Naive B cell (primary cell): ENCODE results near the gene IL19. TPM values are rescaled to one million over a fixed set of nuclear protein-coding genes. Genes with fewer than 3 reads are reported as not detected.

Experiments used
- ATAC-seq, 2 donors: fragments of 150-1000 bp; cut with Tn5 transposase; 2 replicates each; pipeline ENCODE4 v1.10.0; 2021; ENCODE audit warnings: low read depth in 2 of 2, mild to moderate bottlenecking in 2 of 2, moderate library complexity in 2 of 2
- DNase-seq: peaks from one replicate; pipeline ENCODE4 v3.0.0; 2022
- H3K27ac Mint-ChIP-seq, 6 donors: one replicate each; pipeline ENCODE4 v1.8.0; 2020 to 2022; ENCODE audit warnings: mild to moderate bottlenecking in 6 of 6, mixed read lengths in 6 of 6, moderate library complexity in 5 of 6, inconsistent platforms in 2 of 6
- H3K27me3 Mint-ChIP-seq, 3 donors: one replicate each; pipeline ENCODE4 v1.8.0; 2021 to 2022; ENCODE audit warnings: mixed read lengths in 3 of 3, mild to moderate bottlenecking in 1 of 3
- H3K36me3 Mint-ChIP-seq, 2 donors: one replicate each; pipeline ENCODE4 v1.8.0; 2020 to 2022; ENCODE audit warnings: mixed read lengths in 2 of 2, inconsistent platforms in 1 of 2, mild to moderate bottlenecking in 1 of 2
- H3K4me1 Mint-ChIP-seq, 3 donors: one replicate each; pipeline ENCODE4 v1.8.0; 2020 to 2022; ENCODE audit warnings: mixed read lengths in 3 of 3, inconsistent platforms in 1 of 3, mild to moderate bottlenecking in 1 of 3, moderate library complexity in 1 of 3
- H3K4me3 Mint-ChIP-seq, 8 donors: one replicate each; pipeline ENCODE4 v1.8.0; 2020 to 2022; ENCODE audit warnings: mild to moderate bottlenecking in 8 of 8, mixed read lengths in 8 of 8, moderate library complexity in 8 of 8, inconsistent platforms in 2 of 8
- H3K9me3 Mint-ChIP-seq, 7 donors: one replicate each; pipeline ENCODE4 v1.8.0; 2020 to 2022; ENCODE audit warnings: mixed read lengths in 7 of 7, mild to moderate bottlenecking in 5 of 7, inconsistent platforms in 2 of 7, moderate library complexity in 1 of 7
- polyA plus RNA-seq, 6 donors: library from polyadenylated mRNA; unstranded; fragments of 300-500 nt; fragmentation: Illumina TruSeq; gene quantifications; one replicate each; pipeline ENCODE4 v1.2.3, GENCODE V29; 2021; ENCODE audit warnings: low read depth in 6 of 6

Gene IL19
- polyA plus RNA-seq, 6 donors from 2014 or later = not detected

DNA sequence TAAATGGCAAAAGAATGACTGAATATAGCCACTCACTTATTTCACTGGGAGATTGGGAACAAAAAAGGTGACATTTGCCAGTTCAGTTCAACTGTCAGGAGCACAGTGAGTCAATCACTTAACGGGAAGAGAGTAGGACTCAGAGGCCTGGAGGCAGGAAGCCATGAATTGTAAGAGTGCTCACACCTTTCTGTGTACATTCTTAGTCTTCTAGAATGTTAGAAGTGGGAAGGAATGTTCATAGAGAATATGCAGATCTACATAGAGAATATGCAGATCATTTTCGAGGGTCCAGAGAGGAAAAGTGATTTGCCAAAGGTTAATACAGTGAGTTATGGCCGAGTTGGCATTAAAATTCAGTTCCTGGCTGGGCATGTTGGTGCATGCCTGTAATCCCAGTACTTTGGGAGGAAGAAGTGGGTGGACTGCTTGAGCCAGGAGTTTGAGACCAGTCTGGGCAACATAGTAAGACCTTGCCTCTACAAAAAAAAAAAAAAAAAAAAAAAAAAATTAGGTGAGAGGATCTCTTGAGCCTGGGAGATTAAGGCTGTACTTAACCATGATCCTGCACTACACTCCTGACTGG lies 103.1 kb downstream of the IL19 start:
- no peak for DNase-seq
- peak overlapping the region in 1 of 6 donors; percentile 20 for H3K27ac Mint-ChIP-seq
- H3K36me3 Mint-ChIP-seq = peaks cover 11 to 27% of the 10 kb centered on the region in 2 donors
- no peaks in the 10 kb centered on the region for H3K27me3 Mint-ChIP-seq
- no peak for ATAC-seq
- H3K4me3 Mint-ChIP-seq = peak overlapping the region in 1 of 8 donors; percentile 5
- peaks cover 0 to 5% (median 0%) of the 10 kb centered on the region in 3 donors for H3K4me1 Mint-ChIP-seq
- peaks cover 6 to 39% (median 24%) of the 10 kb centered on the region in 7 donors for H3K9me3 Mint-ChIP-seq

DNA sequence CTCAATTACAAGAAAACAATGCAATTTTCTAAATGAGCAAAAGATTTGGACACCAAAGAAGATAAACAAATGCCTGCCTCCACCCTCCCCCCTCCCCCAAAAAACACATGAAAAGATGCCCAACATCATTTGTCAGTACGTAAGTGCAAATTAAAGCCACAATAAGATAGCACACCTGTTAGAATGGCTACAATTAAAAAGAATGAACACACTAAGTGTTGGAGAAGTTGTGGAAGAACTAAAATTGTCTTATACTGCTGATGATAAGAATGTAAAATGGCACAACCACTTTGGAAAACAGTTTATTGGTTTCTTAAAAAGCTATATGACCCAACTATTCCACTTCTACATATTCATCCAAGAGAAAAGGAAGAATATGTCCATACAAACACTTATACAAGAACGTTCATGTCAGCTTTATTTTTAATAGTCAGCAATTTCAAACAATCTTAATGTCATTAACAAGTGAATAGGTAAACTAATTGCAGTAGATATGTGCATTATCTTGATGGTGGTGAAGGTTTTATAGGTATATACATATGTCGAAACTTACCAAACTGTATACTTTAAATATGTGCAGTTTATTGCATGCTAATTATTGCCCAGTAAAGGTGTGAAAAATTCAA lies 105.3 kb downstream of the IL19 start:
- DNase-seq (no peak), ATAC-seq (no peak)
- Mint-ChIP-seq H3K36me3 (peaks cover 19 to 35% of the 10 kb centered on the region in 2 donors), H3K27me3 (no peaks in the 10 kb centered on the region), H3K27ac (no peak overlapping the region), H3K9me3 (peaks cover 8 to 49% (median 24%) of the 10 kb centered on the region in 7 donors), H3K4me1 (no peaks in the 10 kb centered on the region), H3K4me3 (no peak overlapping the region)

DNA sequence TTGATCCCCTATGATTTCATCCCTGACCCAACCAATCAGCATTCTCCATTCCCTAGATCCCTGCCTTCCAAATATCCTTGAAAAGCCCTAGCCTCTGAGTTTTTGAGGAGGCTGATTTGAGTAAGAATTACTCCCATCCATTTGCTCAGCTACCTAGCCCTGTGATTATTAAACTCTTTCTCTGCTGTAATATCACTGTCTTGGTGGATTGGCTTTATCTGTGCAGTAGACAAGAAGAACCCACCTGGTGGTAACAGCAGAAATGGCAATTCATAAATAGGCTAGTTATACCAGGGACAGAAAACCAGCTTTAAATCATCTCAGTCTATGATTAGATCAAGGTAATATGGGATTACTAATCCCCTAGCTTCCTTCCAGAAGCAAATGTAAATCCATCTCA lies 107.9 kb downstream of the IL19 start:
- ATAC-seq = no peak
- Mint-ChIP-seq H3K27ac (no peak overlapping the region), H3K4me1 (no peaks in the 10 kb centered on the region), H3K36me3 (peaks cover 19 to 32% of the 10 kb centered on the region in 2 donors), H3K9me3 (peaks cover 8 to 49% (median 24%) of the 10 kb centered on the region in 7 donors), H3K4me3 (no peak overlapping the region), H3K27me3 (no peaks in the 10 kb centered on the region)
- DNase-seq = no peak

DNA sequence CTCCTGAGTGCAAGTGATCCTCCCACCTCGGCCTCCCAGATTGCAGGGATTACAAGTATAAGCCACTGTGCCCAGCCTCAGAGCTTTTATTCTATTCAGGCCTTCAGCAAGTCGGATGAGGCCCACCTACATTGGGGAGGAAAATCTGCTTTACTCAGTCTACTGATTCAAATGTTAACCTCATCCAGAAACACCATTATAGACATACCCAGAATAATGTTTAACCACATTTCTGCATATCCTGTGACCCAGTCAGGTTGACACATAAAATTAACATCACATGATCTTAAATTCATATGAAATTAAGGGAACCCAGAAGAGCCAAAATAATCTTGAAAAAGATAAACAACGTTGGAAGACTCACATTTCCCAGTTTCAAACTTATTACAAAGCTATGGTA lies 109.7 kb downstream of the IL19 start:
- Mint-ChIP-seq H3K27ac (no peak overlapping the region), H3K4me3 (no peak overlapping the region), H3K36me3 (peaks cover 15 to 28% of the 10 kb centered on the region in 2 donors), H3K27me3 (no peaks in the 10 kb centered on the region), H3K4me1 (no peaks in the 10 kb centered on the region), H3K9me3 (peaks cover 8 to 44% (median 21%) of the 10 kb centered on the region in 7 donors)
- ATAC-seq (no peak), DNase-seq (no peak)

DNA sequence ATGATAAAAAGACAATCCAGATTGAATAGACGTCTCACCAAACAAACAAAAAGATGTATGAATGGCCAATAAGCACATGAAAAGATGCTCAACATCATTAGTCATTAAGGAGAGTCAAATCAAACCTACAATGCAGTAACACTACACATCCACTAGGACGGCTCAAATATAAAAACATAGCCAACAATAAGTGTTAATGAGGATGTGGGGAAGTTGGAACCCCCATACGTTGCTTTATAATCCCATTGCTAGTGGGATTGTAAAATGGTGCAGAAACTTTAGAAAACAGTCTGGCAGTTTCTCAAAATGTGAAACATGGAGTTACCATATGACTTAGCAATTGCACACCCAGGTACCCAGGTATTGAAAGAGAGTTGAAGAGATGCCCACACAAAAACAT lies 112.0 kb downstream of the IL19 start:
- Mint-ChIP-seq H3K4me3 (no peak overlapping the region), H3K27me3 (peaks cover 0 to 6% (median 0%) of the 10 kb centered on the region in 3 donors), H3K4me1 (no peaks in the 10 kb centered on the region), H3K27ac (no peak overlapping the region), H3K36me3 (peaks cover 8 to 15% of the 10 kb centered on the region in 2 donors), H3K9me3 (peaks cover 0 to 22% (median 12%) of the 10 kb centered on the region in 7 donors)
- no peak for DNase-seq
- ATAC-seq = no peak

DNA sequence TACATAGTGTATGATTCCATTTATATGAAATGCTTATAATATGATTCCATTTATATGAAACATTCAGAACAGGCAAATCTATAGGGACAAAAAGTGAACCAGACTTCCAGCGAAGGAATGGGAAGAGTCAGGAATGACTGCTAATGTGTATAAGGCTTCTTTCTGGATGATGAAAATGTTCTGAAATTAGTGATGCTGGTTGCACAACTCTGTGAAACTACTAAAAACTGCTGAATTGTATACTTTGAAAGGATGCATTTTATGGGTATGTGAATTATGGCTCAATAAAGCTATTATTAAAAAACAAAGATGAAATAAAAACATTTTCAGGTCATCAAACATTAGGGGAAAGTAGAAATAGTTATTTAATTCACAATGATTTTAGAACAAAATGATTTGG lies 112.6 kb downstream of the IL19 start:
- H3K27me3 Mint-ChIP-seq = peaks cover 0 to 6% (median under 1%) of the 10 kb centered on the region in 3 donors
- no peak overlapping the region for H3K4me3 Mint-ChIP-seq
- DNase-seq (no peak), ATAC-seq (no peak)
- H3K9me3 Mint-ChIP-seq = peaks cover 0 to 16% (median 10%) of the 10 kb centered on the region in 7 donors
- no peak overlapping the region for H3K27ac Mint-ChIP-seq
- H3K36me3 Mint-ChIP-seq = peaks cover 8 to 13% of the 10 kb centered on the region in 2 donors
- H3K4me1 Mint-ChIP-seq = no peaks in the 10 kb centered on the region

DNA sequence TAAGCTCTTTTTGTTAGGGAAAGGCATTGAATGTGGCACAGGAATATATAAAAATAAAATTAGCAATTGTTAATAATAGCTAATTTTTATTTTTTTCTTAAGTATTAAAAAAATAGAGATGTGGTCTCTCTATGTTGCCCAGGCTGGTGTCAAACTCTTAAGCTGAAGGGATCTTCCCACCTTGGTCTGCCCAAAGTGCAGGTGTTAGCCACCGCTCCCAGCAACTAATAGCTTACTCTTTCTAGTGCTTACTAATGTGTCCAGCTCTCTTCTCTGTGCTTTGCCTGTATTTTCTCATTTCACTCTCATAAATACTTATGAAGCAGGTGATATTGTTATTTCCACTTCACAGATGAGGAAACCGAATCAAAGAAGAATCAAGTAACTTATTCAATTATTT lies 113.3 kb downstream of the IL19 start:
- Mint-ChIP-seq H3K27ac (no peak overlapping the region), H3K9me3 (peaks cover 0 to 8% (median 6%) of the 10 kb centered on the region in 7 donors), H3K36me3 (peaks cover 6 to 7% of the 10 kb centered on the region in 2 donors), H3K4me3 (no peak overlapping the region), H3K4me1 (no peaks in the 10 kb centered on the region), H3K27me3 (peaks cover 0 to 6% (median 5%) of the 10 kb centered on the region in 3 donors)
- no peak for DNase-seq
- ATAC-seq = no peak

DNA sequence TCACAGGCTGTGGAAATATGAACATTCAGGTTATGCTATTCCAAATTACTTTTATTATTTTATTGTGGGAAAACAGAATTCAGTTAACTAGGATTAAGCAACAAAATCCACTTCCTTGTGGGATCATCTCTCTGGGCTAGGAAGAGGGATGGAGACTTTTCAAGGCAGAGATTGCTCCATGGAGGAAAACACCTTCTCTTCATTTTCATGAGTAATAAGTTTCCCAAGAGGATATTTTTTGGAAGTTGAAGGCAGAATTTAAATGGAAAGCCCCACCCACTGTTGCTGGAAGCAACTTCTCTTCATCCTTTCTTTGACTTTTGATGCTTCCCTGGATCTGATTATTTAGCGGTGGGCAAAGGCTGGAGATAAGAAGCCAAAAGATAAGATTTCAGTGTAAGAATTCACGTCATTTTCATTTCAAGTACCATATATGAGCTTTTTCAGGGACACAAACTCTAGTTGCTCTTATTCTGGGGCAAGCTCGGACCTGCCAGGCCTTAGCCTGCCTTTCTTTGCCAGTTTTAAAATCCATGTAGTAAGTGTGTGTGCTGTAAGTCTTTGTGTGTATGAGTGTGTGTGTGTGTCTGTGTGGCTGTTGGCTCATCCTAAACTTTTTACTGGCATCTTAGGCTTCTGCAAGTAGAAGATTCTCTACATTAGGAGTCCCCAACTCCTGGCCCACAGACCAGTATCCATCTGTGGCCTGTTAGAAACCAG lies 114.9 kb downstream of the IL19 start:
- Mint-ChIP-seq H3K4me3 (no peak overlapping the region), H3K9me3 (peaks cover 0 to 2% (median 0%) of the 10 kb centered on the region in 7 donors), H3K27me3 (peaks cover 0 to 9% (median 6%) of the 10 kb centered on the region in 3 donors), H3K27ac (no peak overlapping the region), H3K36me3 (no peaks in the 10 kb centered on the region), H3K4me1 (peaks cover 0 to 3% (median 2%) of the 10 kb centered on the region in 3 donors)
- ATAC-seq = no peak
- DNase-seq = no peak

DNA sequence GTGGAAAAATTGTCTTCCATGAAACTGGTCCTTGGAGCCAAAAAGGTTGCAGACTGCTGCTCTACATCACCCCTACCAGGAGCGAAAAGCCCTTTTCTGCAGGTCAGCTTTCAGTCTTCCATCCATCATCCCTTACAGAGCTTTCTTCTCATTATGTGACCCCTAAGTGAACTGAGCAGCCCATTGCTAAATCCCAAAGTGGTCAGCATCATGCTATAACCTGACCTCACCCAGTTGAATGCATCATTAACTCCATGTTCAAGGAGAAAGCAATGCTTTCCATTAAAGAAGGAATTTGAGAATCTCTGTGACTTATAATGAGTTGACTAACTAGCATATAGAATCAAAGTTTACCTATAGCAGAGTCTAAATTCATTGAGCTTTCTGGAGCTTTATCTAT lies 116.3 kb downstream of the IL19 start:
- Mint-ChIP-seq H3K9me3 (peaks cover 0 to 2% (median 0%) of the 10 kb centered on the region in 7 donors), H3K4me3 (no peak overlapping the region), H3K27ac (no peak overlapping the region), H3K36me3 (no peaks in the 10 kb centered on the region), H3K4me1 (peaks cover 5 to 15% (median 6%) of the 10 kb centered on the region in 3 donors), H3K27me3 (peaks cover 0 to 9% (median 6%) of the 10 kb centered on the region in 3 donors)
- ATAC-seq = no peak
- DNase-seq = no peak

DNA sequence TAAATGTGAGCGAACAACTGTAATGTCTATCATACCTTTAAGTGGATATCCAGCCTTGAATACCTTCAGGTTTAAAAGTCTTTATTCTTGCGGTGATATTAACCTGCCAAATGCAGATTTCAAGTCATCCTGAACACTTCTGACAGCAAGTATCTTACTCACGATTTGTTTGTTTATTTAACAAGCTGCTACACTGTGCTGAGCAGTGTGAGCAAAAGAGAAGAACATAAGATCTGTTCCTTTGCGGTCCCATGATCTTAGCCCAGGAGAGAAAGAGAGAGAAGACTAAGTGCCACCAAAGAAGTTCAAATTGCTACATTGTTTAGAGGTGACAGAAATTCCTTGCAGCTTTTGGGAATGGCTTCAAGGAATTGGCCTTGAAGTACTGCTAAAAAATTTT lies 117.1 kb downstream of the IL19 start:
- H3K27ac Mint-ChIP-seq = no peak overlapping the region
- peaks cover 5 to 17% (median 6%) of the 10 kb centered on the region in 3 donors for H3K4me1 Mint-ChIP-seq
- DNase-seq (no peak), ATAC-seq (no peak)
- H3K4me3 Mint-ChIP-seq = no peak overlapping the region
- no peaks in the 10 kb centered on the region for H3K36me3 Mint-ChIP-seq
- H3K9me3 Mint-ChIP-seq = peaks cover 0 to under 1% (median 0%) of the 10 kb centered on the region in 7 donors
- peaks cover 0 to 9% (median 6%) of the 10 kb centered on the region in 3 donors for H3K27me3 Mint-ChIP-seq

DNA sequence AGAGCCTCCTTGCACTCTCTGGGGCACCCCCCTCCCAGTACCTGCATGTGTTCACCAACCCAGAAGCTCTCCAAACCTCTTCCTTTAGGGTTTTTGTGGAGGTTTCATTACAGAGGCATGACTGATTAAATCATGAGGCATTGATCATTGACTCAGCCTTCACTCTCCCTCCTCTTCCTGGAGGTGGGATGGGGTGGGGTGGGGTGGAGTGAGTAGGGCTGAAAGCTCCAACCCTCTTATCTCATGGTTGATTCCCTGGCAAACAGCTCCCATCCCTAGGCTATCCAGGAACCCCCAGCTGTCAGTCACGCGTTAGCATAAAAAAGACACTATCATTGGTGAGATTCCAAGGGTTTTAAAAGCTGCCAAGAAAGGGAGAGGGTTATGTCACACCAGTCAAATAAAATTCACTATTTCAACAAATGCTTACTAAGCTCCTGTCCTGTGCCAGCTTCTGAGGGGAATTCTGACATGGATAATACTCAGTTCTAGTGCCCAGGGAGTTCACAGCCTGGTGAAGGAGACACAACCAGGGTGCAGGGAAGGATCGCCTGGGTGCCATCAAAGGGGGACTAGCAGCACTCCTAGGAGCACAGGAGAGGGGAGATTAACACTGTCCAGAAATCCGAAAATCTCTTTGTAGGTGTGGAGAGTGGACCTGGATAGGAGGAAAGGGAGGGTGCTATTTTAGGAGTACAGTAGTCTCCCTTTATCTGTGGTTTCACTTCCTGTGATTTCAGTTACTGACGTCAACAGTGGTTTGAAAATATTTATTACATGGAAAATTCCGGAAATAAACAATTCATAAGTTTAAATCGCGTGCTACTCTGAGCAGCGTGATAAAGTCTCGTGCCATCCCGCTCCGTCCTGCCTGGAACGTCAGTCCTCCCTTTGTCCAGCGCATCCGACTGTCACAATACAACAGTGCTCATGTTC lies 119.8 kb downstream of the IL19 start:
- Mint-ChIP-seq H3K4me1 (peaks cover 5 to 23% (median 6%) of the 10 kb centered on the region in 3 donors), H3K27ac (peak overlapping the region in 4 of 6 donors; percentile 5 to 61 (median 30)), H3K4me3 (no peak overlapping the region), H3K9me3 (no peaks in the 10 kb centered on the region), H3K27me3 (peaks cover 0 to 13% (median 6%) of the 10 kb centered on the region in 3 donors), H3K36me3 (no peaks in the 10 kb centered on the region)
- peak; percentile 51 to 58 for ATAC-seq
- no peak for DNase-seq

DNA sequence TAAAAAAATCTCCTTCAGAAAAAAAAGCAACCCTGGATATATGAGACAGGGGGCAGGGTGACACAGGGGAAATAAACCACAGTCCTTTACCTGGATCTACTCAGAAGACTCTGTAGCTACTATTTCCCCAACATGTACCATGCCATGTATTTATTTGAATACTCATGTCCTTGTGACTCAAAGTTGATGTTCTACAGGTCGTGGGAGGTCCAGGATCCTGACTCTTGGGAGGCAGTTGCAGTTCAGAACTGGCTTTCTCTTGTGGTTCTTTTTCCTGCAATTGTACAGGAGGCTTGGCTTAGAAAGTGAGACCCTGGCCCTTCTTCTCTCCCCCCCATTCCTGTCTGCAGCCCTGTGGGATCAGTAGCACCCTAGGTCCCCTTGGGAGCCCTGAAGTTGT lies 120.8 kb downstream of the IL19 start:
- Mint-ChIP-seq H3K4me1 (peaks cover 5 to 23% (median 6%) of the 10 kb centered on the region in 3 donors), H3K4me3 (no peak overlapping the region), H3K27me3 (peaks cover 0 to 13% (median 0%) of the 10 kb centered on the region in 3 donors), H3K27ac (peak overlapping the region in 2 of 6 donors; percentile 18 to 42), H3K36me3 (no peaks in the 10 kb centered on the region), H3K9me3 (no peaks in the 10 kb centered on the region)
- DNase-seq (no peak), ATAC-seq (no peak)
